ENCODE results near the gene GON7.

GON7 gene

DNA sequence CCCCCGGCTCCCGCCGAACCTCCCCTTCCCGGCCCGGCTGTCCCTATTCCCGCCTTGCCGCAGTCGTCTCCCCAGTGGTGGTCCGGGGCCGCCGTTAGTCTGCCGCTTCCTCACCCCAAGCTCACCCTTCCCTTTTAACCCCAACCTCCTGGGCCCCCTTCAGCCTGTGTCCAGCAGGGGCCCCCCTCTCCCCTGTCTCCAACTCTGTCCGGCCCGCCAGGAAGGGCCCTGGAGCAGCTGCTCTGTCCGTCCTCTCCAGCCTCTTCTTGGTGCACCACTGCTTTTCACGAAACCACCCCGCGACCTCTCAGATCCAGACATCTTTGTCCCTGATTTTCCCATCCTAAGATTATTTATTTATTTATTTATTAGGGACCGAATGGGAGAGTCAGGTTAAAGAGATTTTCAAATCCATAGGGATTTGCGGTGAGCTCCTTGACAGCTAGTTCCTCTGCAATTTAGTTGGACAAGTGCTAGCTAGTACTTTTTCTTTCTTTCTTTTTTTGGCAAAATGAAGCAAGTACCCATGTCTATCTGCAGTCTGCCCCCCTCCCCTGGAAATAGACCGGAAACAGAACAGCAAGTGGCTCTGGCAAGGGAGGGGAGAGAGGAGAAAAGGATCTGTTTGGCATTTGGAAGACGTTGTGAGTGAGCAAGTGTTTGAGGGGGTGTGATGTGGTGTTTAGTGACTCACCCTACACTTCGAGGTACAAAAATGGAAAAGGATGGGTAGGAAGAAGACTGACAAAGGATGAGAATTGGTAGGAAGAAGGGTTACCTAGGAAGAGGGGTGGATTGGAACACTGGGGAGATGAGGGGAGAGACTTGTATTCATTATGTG lies 823 bp upstream of the GON7 start:
- Histone ChIP-seq H3K36me3 (ENCODE audit: low read length) (peaks cover 19% of the 10 kb centered on the region; the same call in 1 of the 2 replicates), H3K79me2 (ENCODE audit: insufficient read depth, low read length) (peaks cover 75% of the 10 kb centered on the region), H2AFZ (ENCODE audit: low read depth, low read length, severe bottlenecking) (no peak overlapping the region), H3K27ac (ENCODE audit: low read depth, low read length) (peak overlapping the region; percentile 74), H3K9me2 (replicated peaks; ENCODE audit: insufficient read depth, low read length) (no peaks in the 10 kb centered on the region), H3K27me3 (ENCODE audit: low read length) (no peaks in the 10 kb centered on the region), H3K4me2 (ENCODE audit: low read depth, low read length, poor library complexity, severe bottlenecking) (peak overlapping the region; percentile 85), H3K9me3 (ENCODE audit: insufficient read depth, low read length) (no peaks in the 10 kb centered on the region), H4K20me1 (ENCODE audit: low read depth, low read length) (peaks cover 20% of the 10 kb centered on the region; the same call in 1 of the 2 replicates), H3F3A (ENCODE audit: insufficient read depth) (peaks cover 44% of the 10 kb centered on the region), H3K4me3 (ENCODE audit: insufficient read depth, low read length, poor library complexity, severe bottlenecking) (peak overlapping the region; percentile 98), H3K9ac (ENCODE audit: low read length) (peak overlapping the region; percentile 92)
- TF ChIP-seq EZH2phosphoT487 (conservative IDR thresholded peaks at IDR 0.05; ENCODE audit: low read length), result no peak
- TF ChIP-seq, protein P1, sequence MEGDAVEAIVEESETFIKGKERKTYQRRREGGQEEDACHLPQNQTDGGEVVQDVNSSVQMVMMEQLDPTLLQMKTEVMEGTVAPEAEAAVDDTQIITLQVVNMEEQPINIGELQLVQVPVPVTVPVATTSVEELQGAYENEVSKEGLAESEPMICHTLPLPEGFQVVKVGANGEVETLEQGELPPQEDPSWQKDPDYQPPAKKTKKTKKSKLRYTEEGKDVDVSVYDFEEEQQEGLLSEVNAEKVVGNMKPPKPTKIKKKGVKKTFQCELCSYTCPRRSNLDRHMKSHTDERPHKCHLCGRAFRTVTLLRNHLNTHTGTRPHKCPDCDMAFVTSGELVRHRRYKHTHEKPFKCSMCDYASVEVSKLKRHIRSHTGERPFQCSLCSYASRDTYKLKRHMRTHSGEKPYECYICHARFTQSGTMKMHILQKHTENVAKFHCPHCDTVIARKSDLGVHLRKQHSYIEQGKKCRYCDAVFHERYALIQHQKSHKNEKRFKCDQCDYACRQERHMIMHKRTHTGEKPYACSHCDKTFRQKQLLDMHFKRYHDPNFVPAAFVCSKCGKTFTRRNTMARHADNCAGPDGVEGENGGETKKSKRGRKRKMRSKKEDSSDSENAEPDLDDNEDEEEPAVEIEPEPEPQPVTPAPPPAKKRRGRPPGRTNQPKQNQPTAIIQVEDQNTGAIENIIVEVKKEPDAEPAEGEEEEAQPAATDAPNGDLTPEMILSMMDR (IDR thresholded peaks at IDR 0.05; ENCODE audit: insufficient read depth, low read length, poor library complexity, severe bottlenecking), result no peak

- Histone ChIP-seq H3F3A (ENCODE audit: insufficient read depth) (peaks cover 32% of the 10 kb centered on the region), H4K20me1 (ENCODE audit: low read depth, low read length) (peaks cover 23% of the 10 kb centered on the region; the same call in 1 of the 2 replicates), H3K9ac (ENCODE audit: low read length) (no peak overlapping the region), H3K36me3 (ENCODE audit: low read length) (peaks cover 31% of the 10 kb centered on the region; the same call in 1 of the 2 replicates), H3K9me2 (replicated peaks; ENCODE audit: insufficient read depth, low read length) (no peaks in the 10 kb centered on the region), H3K9me3 (ENCODE audit: insufficient read depth, low read length) (no peaks in the 10 kb centered on the region), H3K4me2 (ENCODE audit: low read depth, low read length, poor library complexity, severe bottlenecking) (no peak overlapping the region), H3K79me2 (ENCODE audit: insufficient read depth, low read length) (peaks cover 57% of the 10 kb centered on the region), H3K27me3 (ENCODE audit: low read length) (no peaks in the 10 kb centered on the region), H3K27ac (ENCODE audit: low read depth, low read length) (no peak overlapping the region), H3K4me3 (ENCODE audit: insufficient read depth, low read length, poor library complexity, severe bottlenecking) (no peak overlapping the region), H2AFZ (ENCODE audit: low read depth, low read length, severe bottlenecking) (no peak overlapping the region)
- TF ChIP-seq EZH2phosphoT487 (conservative IDR thresholded peaks at IDR 0.05; ENCODE audit: low read length), result no peak
- TF ChIP-seq, protein P1 (IDR thresholded peaks at IDR 0.05; ENCODE audit: insufficient read depth, low read length, poor library complexity, severe bottlenecking), result no peak
These were observed 5.6 kb downstream of the GON7 start for GRCh38 chr14:93201155-93201704.

GRCh38 chr14:93200553-93200952 lies 6.3 kb downstream of the GON7 start:
- Histone ChIP-seq H3F3A (ENCODE audit: insufficient read depth) (peaks cover 32% of the 10 kb centered on the region), H3K4me3 (ENCODE audit: insufficient read depth, low read length, poor library complexity, severe bottlenecking) (no peak overlapping the region), H3K9me2 (replicated peaks; ENCODE audit: insufficient read depth, low read length) (no peaks in the 10 kb centered on the region), H2AFZ (ENCODE audit: low read depth, low read length, severe bottlenecking) (no peak overlapping the region), H3K36me3 (ENCODE audit: low read length) (peaks cover 31% of the 10 kb centered on the region; the same call in 1 of the 2 replicates), H3K27me3 (ENCODE audit: low read length) (no peaks in the 10 kb centered on the region), H3K79me2 (ENCODE audit: insufficient read depth, low read length) (peaks cover 50% of the 10 kb centered on the region), H3K4me2 (ENCODE audit: low read depth, low read length, poor library complexity, severe bottlenecking) (no peak overlapping the region), H4K20me1 (ENCODE audit: low read depth, low read length) (peaks cover 23% of the 10 kb centered on the region; the same call in 1 of the 2 replicates), H3K9ac (ENCODE audit: low read length) (no peak overlapping the region), H3K9me3 (ENCODE audit: insufficient read depth, low read length) (no peaks in the 10 kb centered on the region), H3K27ac (ENCODE audit: low read depth, low read length) (no peak overlapping the region)
- TF ChIP-seq, protein P1 (IDR thresholded peaks at IDR 0.05; ENCODE audit: insufficient read depth, low read length, poor library complexity, severe bottlenecking), result no peak
- TF ChIP-seq EZH2phosphoT487 (conservative IDR thresholded peaks at IDR 0.05; ENCODE audit: low read length), result no peak

Data from SU-DHL-6 (cell line).